HG03520 (cell line): ENCODE data around the gene DNAJC5G.
"Not testable (repeated sequence)": the region's sequence is repeated elsewhere in the genome, so short reads cannot be mapped to it uniquely, and the experiment has no call there.

Experiments used
- ATAC-seq: cut with Tn5 transposase; IDR thresholded peaks from one replicate; pipeline ENCODE4 v1.9.1; 2021; ENCODE audit warnings: mild to moderate bottlenecking, moderate library complexity; ENCODE audit not compliant: unreplicated experiment

The DNAJC5G gene

DNA sequence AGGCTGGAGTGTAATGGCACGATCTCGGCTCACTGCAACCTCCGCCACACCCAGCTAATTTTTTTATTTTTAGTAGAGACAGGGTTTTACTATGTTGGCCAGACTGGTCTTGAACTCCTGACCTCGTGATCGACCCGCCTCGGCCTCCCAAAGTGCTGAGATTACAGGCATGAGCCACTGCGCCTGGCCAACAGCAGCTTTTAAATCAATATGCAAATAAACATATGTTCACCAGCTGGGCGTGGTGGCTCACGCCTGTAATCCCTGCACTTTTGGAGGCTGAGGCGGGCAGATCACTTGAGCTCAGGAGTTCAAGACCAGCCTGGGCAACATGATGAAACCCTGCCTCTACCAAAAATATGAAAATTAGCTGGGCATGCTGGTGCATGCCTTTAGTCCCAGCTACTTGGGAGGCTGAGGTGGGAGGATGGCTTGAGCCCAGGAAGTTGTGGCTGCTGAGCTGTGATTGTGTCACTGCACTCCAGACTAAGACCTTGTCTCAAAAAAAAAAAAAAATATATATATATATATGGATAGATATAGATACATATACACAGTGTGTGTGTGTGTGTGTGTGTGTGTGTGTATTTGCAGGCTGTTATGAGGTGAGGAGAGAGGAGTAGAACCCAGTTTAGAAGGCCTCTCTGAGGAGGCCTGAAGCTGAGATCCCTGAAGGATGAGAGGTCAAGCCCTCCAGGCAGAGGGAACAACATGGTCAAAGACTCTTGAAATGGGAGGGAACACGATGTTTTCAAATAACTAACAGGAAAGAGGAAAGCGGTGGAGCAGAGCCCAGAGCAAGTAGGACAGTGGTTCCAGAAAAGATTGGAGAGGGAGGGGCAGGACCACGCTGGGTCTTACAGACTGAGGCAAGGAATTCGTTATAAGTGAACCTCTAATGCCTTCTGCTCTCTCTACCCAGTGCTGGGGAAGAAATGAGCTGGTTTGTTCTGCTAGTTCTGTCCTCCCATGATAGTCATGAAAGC, 2.4 kb upstream of the DNAJC5G start:
- ATAC-seq = not testable (repeated sequence)

DNA sequence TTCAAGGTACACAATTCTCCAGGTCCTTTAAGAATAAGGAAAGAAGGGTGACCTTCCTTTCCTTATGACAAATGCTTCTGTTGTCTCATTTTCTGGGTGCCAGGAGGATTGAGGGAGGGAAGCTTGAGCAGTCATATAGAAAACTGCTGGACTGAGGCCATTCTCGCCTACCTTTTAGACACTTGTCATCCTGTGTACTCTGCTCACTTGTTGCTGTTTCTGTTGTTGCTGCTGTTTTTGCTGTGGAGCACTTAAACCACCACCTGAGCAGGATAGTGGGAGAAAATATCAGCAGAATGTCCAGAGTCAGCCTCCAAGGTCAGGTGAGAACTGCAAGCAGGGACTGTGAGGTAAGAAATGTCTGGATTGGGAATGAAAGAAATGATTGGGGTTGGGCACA, 2.8 kb downstream of the DNAJC5G start:
- ATAC-seq = no peak

DNA sequence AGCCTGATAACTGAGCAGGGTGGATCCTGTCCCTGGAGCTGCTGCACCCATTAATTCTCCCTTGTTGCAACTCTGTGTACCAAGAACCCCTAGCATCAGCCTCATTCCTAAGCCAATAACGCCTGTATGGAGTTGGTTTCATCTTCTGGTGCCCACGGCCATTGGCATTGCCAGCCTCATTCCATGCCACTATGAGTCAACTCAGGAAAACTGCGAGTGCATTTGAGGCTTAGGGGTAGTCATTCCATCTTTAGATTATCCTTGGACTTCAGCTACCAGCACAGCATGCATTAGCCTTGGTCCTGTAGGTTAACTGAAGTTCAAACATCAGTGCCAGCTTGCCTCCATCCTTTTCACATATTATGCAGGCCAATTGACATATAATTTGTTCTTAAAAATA, 5.6 kb downstream of the DNAJC5G start:
- ATAC-seq = no peak

DNA sequence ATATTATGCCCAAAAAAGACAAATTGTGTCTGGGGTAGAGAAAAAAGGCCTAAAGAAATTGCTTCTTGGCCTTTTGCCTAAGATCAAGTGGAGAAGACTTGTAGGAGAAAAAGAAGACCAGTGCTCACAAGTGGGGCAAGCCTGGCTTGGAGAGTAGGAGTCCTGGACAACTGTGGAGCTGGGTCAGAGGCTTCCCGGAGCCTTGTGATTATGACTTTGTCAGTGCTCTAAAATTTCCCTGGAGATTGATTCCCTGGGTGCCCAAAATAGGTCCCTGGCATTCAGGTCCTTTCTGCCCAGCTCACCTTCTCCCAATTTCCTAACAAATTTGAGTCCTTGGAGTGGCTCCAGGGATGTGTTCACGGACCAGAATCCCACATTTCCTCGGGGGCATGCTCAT, 6.2 kb downstream of the DNAJC5G start:
- no peak for ATAC-seq

DNA sequence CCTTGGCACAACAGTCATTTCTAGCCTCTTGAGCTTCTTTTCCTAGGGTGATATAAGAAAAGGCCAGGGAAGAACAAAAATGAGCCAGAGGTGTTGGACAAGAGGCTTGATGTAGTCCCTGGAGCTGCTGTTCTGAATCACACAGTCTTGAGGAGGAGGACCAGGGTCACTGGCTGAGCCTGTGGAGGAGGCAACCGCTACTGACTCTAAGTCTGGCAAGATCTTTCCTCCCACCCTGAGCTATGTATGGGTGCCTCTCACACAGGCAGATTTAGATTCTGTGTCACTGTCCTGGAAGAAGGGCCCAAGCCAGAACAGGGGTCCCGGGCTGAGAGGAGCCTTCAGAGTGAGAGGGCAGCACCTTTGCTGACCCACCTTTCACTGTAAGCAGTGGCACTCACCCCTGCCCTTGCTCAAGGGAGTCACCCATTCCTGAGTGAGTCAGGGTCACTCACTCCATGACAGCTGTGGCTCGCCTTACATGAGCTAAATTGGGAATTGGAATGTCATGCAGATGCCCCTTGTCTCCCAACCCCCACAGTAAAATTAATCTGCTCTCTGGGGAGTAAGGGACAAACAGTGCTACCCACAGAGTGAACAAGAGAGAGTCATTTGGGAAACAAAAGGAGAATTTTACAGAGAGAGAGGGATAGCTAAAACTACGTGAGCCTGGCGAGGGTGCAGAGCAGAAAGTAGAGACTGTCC, 6.8 kb downstream of the DNAJC5G start, which contains the start of gene TRIM54:
Gene TRIM54, plus strand, starts transcription at position 575 of the 705 bp plus-strand sequence. CDS start 303 bp downstream, outside the sequence.
- ATAC-seq = no peak

DNA sequence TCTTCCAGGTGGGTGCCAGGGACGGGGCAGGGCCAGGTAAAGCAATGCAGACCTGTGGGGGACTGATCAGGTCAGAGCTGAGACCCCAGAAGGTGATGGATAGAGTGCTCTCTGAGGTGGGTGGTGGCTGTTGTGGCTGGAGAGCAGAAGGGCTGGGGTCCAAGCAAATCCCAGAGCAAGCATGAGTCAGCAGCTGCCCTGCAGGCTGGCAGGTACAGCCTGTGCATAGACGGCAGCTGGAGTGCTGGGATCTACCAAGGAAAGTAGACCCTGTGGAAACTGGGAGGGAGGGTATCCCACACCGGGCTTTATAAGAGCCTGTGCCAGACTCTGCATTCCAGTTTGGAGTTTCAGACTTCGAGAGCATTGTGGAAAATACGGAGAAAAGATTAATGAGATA, 7.7 kb downstream of the DNAJC5G start:
- no peak for ATAC-seq

DNA sequence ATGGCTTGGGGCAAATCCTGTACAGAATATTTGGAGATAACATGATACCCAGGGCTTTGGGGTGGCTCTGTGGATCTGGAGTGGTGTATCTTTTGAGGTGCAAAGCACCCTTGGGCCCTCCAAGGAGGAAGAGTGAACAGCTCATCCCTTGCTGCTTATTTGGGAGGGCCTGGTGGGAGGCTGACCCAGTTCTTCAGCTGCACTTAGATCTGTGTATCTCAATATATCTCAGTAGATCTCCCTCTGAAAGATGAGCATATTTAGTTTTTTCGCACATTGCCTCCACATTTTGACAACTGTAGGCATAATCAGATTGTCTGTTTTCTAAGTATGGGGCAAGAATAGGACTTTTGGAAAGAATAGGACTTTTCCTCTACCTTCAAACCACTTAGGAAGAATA, 9.8 kb downstream of the DNAJC5G start:
- ATAC-seq = no peak

DNA sequence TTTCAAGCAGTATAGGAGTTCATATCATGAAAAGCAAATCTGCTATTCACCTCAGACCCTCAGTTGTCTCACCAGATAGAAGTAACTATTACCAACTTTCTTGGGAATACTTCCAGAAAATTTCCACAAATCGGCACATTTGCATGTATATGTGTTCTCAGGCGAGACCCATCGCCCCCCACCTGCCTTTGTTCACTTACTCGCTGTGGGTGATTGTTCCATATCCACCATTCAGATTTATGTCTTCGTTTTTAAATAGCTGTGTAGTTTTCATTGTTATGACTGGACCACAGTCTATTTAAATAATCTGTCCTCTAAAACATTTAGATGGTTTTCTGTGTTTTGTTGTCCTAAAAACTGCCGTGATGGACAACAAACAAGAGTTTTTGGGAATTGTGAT, 10.2 kb downstream of the DNAJC5G start:
- no peak for ATAC-seq

DNA sequence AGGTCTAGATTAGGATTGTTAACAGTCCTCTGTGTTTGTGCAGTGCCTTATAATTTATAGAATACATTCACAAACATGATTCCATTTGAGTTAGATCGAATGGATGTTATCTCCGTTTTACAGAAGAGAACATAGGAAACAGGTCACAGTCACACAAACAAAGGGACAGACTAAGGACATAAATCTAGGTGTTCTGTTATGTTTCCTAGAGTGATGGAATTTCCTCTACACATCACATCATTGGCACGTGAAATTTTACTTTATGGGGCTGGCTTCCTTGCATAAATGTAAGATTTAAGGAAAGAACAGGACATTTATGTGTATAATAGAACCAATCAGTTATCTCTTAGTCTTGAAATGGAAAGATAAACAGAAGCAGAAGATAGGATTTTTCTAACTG, 13.4 kb downstream of the DNAJC5G start:
- no peak for ATAC-seq

DNA sequence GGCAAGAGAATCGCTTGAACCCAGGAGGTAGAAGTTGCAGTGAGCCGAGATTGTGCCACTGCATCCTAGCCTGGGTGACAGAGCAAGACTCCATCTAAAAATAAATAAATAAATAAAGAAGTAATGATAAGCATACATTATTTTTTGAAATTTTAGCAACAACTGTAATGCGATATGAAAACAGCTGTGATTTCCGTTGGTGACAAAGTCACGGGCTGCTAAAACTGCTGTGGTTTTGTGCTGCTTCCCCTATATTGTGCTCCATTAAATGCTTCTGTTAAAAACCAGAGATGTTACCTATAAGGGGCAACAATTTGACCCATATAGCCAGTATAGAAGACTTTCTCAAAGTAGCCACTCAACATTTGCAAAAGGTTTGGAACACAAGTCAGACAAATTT, 15.3 kb downstream of the DNAJC5G start:
- no peak for ATAC-seq

DNA sequence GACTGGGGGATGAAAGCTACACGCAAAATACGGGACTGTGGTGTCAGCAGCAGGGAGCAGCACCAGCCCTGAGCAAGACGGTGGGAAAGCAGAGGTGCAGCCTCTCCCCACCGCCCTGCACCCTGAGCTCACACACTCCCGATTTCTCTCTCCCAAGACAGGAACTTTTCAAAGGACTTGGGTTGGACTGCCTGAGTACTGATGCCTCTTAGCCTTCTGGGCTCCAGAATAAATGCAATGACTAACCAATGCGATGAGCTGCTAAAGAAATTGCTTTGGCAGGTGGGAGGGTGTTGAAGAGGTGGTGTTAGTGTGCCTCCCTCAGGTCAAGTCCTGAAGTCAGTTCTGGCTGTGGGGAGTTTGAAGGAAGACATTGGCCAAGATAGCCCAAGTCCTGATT, 16.6 kb downstream of the DNAJC5G start:
- no peak for ATAC-seq

DNA sequence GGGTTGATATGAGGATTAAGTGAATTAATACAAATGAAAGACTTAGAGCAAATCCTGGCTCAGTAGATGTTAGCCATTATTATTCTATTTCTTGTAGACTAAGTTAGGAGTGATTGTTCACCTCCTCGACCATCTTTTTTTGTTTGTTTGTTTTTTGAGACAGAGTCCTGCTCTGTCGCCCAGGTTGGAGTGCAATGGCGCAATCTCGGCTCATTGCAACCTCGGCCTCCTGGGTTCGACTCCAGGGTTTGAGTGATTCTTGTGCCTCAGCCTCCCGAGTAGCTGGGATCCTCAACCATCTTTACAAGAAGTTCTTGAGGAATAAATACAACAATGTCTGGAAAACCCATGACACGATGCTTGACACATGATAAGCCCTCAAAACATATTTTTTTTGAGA, 19.7 kb downstream of the DNAJC5G start:
- ATAC-seq = no peak

DNA sequence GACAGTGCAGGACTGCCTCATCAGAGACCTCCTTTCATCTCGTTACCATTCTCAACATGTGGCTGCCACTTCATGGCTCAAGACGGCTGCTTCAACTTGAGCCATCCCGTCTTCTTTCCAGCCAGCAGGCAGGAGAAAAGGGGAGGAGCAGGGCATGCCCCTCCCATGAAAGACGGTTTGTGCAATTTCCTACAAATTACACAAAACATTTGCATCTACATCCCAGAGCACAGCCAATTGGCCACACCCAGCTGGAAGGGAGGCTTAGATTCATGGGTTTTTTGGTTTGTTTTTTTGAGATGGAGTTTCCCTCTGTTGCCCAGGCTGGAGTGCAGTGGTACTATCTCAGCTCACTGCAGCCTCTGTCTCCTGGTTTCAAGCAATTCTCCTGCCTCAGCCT, 21.2 kb downstream of the DNAJC5G start:
- ATAC-seq = no peak

DNA sequence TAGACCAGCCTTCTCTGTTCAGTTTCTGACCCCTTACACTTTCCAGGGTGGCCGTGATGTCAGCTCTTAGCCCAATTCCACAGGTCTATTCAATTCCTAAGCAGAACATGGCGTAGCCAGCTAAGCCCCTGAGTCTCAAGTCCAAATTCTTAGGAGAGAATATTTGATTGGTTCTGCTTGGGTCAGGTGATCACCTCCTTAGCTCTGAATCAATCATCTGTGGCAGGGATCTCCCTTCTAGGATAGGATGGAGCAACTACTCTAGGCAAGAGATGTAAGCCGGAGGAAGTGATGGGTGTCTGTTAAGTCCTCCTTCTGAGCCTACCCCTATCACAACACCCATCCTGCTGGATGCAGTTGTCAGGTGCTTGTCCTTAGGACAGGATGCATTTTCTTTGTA, 22.0 kb downstream of the DNAJC5G start:
- ATAC-seq = no peak

DNA sequence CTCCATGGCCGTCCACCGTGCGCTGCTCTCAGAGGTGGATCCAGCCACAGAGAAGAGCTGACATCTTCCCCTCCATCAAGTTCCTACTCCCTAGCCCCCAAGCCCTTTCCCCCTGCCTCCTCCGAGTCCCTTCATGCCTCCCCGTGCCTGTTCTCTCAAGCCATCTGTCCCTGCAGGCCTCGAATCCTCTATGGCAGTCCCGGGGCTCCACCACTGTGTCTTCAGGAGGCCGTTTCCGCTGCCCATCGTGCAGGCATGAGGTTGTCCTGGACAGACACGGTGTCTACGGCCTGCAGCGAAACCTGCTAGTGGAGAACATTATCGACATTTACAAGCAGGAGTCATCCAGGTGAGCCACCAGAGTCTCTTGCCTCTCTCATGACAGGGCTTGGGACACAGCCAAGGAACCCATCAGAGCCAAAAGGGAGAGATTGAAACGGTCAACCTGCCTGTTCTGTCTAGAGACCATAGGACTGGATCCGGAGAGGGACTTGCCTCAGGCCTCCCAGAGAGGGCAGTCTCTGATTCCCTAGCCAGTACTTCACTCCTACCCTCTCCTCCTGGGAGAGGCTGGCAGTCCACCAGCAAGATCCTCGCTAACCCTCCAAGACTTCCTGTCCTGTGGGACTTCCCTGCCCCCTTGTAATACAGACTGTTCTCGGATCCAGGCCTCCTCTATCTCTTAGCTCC, 23.3 kb downstream of the DNAJC5G start:
- ATAC-seq = no peak

DNA sequence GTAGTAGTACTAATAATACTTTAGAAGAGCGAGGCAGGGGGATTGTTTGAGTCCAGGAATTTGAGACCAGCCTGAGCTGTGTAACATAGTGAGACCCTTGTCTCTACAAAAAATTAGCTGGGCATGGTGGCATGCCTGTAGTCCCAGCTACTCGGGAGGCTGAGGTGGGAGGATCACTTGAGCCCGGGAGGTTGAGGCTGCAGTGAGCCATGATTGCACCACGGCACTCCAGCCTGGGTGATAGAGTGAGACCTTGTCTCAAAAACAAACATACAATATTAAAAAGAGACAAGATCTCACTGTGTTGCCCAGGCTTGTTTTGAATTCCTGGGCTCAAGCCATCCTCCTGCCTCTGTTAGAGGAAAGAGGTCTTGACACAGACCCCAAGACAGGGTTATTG, 25.4 kb downstream of the DNAJC5G start:
- ATAC-seq = not testable (repeated sequence)

DNA sequence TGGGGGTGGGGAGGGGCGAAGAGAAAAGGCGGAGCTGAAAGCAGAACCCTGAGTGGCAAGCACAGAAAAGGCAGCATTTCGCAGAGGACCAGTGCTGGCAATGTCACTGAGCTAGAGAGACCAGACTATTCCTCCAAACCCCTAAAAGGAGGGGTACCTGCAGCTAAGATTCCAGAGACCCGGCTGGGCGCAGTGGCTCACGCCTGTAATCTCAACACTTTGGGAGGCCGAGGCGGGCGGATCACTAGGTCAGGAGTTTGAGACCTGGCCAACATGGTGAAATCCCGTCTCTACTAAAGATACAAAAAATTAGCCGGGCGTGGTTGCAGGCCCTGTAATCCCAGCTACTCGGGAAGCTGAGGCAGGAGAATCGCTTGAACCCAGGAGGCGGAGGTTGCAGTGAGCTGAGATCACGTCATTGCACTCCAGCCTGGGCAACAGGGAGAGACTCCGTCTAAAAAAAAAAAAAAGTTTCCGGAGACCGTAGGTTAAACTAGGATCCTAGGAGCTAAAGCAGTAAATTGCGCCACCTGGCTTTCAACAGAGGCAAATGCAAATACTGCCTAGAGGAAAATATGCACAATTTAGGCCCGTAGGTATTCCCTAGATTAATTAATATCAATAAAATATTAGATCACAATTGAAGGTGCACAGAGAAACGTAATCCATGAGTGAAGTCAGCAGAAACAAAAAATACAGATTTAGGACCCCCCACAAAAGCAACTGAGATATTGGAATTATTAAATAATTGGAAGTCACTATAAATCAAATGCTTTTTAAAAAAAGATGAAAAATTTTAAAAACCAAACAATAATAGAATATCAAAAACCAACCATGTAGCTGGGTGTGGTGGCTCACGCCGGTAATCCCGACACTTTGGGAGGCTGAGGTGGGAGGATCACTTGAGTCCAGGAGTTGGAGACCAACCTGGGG, 28.1 kb downstream of the DNAJC5G start:
- no peak for ATAC-seq

DNA sequence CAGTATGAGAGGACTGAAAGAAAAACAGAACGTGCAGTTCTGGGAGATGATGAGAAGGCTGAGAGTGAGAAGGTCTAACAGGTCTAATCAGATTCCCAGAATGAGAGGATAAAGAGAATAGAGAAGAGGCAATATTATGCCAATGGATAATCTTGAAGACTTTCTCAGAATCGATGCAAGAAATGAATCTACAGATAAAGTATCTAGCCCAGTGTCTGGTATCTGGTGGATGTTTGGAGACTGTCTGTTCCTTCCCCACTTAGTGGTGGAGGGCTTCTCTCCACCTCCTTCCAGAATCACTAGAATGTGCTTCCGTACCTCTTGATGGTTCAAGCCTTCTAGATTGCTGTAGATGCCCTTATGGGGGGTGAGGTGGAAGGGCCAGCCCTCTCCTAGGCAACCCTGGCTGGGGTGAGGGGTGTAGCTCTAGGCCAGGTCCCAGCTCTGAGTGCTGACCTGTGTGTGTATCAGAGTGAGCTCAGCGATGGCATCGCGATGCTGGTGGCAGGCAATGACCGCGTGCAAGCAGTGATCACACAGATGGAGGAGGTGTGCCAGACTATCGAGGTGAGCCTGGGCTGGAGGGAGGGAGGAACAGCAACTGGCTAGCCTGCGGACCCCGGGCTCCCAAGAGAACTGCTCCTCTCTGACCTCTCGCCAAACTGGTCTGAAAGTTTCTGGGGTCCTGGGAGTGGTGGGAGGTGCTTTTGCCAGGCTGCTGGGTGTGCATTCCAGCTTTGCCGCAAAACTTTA, 29.4 kb downstream of the DNAJC5G start:
- ATAC-seq = no peak

DNA sequence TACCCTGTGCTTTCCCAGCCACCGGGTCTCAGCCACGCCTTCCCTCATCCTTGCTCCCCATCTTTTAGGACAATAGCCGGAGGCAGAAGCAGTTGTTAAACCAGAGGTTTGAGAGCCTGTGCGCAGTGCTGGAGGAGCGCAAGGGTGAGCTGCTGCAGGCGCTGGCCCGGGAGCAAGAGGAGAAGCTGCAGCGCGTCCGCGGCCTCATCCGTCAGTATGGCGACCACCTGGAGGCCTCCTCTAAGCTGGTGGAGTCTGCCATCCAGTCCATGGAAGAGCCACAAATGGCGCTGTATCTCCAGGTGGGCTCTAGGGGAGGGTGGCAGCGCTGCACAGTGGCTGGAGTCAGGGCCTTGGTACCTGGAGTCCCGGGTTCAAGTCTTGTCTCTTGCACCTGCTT, 30.3 kb downstream of the DNAJC5G start:
- no peak for ATAC-seq

DNA sequence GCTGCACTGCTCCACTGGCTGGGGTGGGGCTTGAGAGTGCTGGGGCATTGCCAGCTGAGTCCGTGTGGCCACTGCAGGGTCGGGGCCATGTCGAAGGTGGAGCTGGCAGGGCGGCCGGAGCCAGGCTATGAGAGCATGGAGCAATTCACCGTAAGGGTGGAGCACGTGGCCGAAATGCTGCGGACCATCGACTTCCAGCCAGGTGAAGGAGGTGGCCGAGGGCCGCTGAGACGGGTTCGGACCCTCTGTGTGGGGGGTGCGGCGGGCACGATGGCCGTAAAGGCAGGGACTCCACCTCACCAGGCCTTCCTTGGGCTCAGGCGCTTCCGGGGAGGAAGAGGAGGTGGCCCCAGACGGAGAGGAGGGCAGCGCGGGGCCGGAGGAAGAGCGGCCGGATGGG, 30.9 kb downstream of the DNAJC5G start:
- ATAC-seq = no peak
